ENCODE results near the gene NEURL1. TPM values are rescaled to one million over a fixed set of nuclear protein-coding genes. Genes with fewer than 3 reads are reported as not detected.
A peak's percentile ranks its signal among the peaks of the same experiment; 100 is the strongest.
"Not testable (repeated sequence)": the region's sequence is repeated elsewhere in the genome, so short reads cannot be mapped to it uniquely, and the experiment has no call there.

Gene NEURL1
- total RNA-seq, 4 donors from 2014 or later = 0.39 to 0.60 TPM; not detected in 2

- Histone ChIP-seq H3K27ac (peak overlapping the region in 2 of 4 donors; percentile 58 to 70), H3K9me3 (no peaks in the 10 kb centered on the region), H3K27me3 (no peaks in the 10 kb centered on the region), H3K4me3 (no peak overlapping the region), H3K4me1 (peaks cover 0 to 77% (median 22%) of the 10 kb centered on the region in 4 donors), H3K36me3 (peaks cover 0 to 76% (median 29%) of the 10 kb centered on the region in 3 donors)
- TF ChIP-seq, protein P1, sequence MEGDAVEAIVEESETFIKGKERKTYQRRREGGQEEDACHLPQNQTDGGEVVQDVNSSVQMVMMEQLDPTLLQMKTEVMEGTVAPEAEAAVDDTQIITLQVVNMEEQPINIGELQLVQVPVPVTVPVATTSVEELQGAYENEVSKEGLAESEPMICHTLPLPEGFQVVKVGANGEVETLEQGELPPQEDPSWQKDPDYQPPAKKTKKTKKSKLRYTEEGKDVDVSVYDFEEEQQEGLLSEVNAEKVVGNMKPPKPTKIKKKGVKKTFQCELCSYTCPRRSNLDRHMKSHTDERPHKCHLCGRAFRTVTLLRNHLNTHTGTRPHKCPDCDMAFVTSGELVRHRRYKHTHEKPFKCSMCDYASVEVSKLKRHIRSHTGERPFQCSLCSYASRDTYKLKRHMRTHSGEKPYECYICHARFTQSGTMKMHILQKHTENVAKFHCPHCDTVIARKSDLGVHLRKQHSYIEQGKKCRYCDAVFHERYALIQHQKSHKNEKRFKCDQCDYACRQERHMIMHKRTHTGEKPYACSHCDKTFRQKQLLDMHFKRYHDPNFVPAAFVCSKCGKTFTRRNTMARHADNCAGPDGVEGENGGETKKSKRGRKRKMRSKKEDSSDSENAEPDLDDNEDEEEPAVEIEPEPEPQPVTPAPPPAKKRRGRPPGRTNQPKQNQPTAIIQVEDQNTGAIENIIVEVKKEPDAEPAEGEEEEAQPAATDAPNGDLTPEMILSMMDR (IDR thresholded peaks at IDR 0.05) = no peak
- TF ChIP-seq EP300 (IDR thresholded peaks at IDR 0.05) (peak in 1 of 2 donors; percentile 36), POLR2A (IDR thresholded peaks at IDR 0.05) (no peak)
- DNase-seq (ENCODE audit: low spot score in 2 of 2) = no peak
- 55 to 66% methylated on average over 22 of the region's 22 CpGs for WGBS, 2 donors
These were observed 133.8 kb downstream of the NEURL1 start for GRCh38 chr10:103627111-103627892.

DNA sequence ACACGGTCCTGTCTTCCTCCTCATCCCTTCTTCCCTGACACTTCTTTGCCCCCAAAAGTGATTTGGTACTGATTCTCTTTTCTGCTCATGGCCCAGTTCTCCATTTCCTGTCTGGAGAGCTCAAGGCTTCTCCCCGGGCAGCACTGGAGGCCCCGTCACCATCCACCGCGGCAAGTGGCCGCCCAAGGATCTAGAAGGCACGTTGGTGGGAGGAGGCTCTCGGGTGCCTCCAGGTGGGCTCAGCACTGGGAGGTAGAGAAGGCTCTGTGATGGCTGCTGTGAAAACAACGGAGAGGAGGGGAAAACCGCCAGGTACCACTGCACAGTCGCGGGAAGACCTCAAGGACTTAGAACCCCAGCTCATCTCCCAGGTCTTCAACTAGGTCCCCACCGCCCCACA, 134.4 kb downstream of the NEURL1 start:
- H3K9me3 ChIP-seq = no peaks in the 10 kb centered on the region
- H3K27ac ChIP-seq = peak overlapping the region in 2 of 4 donors; percentile 21 to 46
- H3K27me3 ChIP-seq = no peaks in the 10 kb centered on the region
- 89 to 90% methylated on average over 13 of the region's 13 CpGs for WGBS, 2 donors
- TF ChIP-seq, protein P1 (IDR thresholded peaks at IDR 0.05) = no peak
- TF ChIP-seq POLR2A (IDR thresholded peaks at IDR 0.05) (no peak), EP300 (IDR thresholded peaks at IDR 0.05) (no peak)
- H3K4me3 ChIP-seq = no peak overlapping the region
- peaks cover 0 to 76% (median 29%) of the 10 kb centered on the region in 3 donors for H3K36me3 ChIP-seq
- peaks cover 0 to 76% (median 16%) of the 10 kb centered on the region in 4 donors for H3K4me1 ChIP-seq
- no peak for DNase-seq (ENCODE audit: low spot score in 2 of 2)

DNA sequence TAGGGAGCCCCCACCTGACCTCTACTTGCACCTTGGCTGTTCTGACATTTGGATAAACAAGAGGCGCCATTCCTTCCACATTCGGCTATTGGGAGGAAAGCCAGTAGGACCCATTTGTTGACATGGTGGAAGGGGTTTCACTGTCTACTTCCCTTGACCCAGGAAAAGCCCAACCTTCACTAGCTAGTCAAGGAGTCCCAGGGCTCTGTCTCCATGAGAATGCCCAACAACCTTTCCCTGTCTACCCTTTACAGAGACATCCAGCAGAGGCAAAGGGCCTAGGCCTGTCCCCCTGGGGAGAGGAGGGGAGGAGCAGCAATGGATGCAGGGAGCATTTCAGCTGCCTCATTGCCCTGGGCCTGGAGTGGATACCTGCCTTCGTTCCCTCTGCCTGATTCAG, 136.1 kb downstream of the NEURL1 start:
- TF ChIP-seq EP300 (IDR thresholded peaks at IDR 0.05) (no peak), POLR2A (IDR thresholded peaks at IDR 0.05) (no peak)
- TF ChIP-seq, protein P1 (IDR thresholded peaks at IDR 0.05) = no peak
- 35 to 67% methylated on average over 3 of the region's 3 CpGs for WGBS, 2 donors
- Histone ChIP-seq H3K4me3 (no peak overlapping the region), H3K27ac (peak overlapping the region in 3 of 4 donors; percentile 21 to 64 (median 45)), H3K36me3 (peaks cover 0 to 67% (median 26%) of the 10 kb centered on the region in 3 donors), H3K4me1 (peaks cover 0 to 75% (median 10%) of the 10 kb centered on the region in 4 donors), H3K9me3 (no peaks in the 10 kb centered on the region), H3K27me3 (no peaks in the 10 kb centered on the region)
- DNase-seq (ENCODE audit: low spot score in 2 of 2) = no peak

- Histone ChIP-seq H3K4me3 (no peak overlapping the region), H3K27me3 (no peaks in the 10 kb centered on the region), H3K27ac (peak overlapping the region in 2 of 4 donors; percentile 48 to 64), H3K36me3 (peaks cover 0 to 61% (median 23%) of the 10 kb centered on the region in 3 donors), H3K9me3 (no peaks in the 10 kb centered on the region), H3K4me1 (peaks cover 0 to 75% (median 13%) of the 10 kb centered on the region in 4 donors)
- DNase-seq (ENCODE audit: low spot score in 2 of 2) = no peak
- TF ChIP-seq POLR2A (IDR thresholded peaks at IDR 0.05) = no peak
- TF ChIP-seq EP300 (IDR thresholded peaks at IDR 0.05) = no peak
- WGBS, 2 donors = 33 to 41% methylated on average over 1 of the region's 1 CpG
These were observed 136.7 kb downstream of the NEURL1 start for GRCh38 chr10:103630156-103630555.

DNA sequence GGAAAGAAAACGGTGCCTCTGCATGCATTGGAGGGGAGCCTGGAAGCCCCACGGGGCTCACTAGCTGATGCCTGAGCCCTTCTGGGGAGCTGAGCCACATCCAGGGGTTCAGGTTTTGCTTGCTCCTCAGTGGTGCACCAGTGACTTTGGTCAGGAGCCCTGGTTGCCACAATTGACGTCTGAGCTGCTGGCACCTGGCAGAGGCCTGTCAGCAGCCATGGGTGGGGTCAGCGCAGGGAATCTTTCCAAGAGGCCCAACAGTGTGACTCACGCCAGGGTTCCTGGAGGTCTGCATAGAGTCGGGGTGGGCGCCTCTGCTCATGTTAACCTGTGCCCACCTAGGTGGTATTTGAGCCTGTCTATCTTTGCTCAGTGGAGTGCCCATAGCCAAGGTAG, 138.7 kb downstream of the NEURL1 start:
- H3K27me3 ChIP-seq = no peaks in the 10 kb centered on the region
- no peak overlapping the region for H3K4me3 ChIP-seq
- 63 to 81% methylated on average over 2 to 5 of the region's 7 CpGs for WGBS, 2 donors
- peaks cover 0 to 40% (median 8%) of the 10 kb centered on the region in 3 donors for H3K36me3 ChIP-seq
- peaks cover 0 to 81% (median 30%) of the 10 kb centered on the region in 4 donors for H3K4me1 ChIP-seq
- no peaks in the 10 kb centered on the region for H3K9me3 ChIP-seq
- no peak for DNase-seq (ENCODE audit: low spot score in 2 of 2)
- TF ChIP-seq POLR2A (IDR thresholded peaks at IDR 0.05) = no peak
- TF ChIP-seq EP300 (IDR thresholded peaks at IDR 0.05) = no peak
- TF ChIP-seq, protein P1 (IDR thresholded peaks at IDR 0.05) = no peak
- H3K27ac ChIP-seq = peak overlapping the region in 1 of 4 donors; percentile 42

GRCh38 chr10:103632871-103633270, 139.4 kb downstream of the NEURL1 start:
- 87 to 95% methylated on average over 6 of the region's 6 CpGs for WGBS, 2 donors
- H3K27me3 ChIP-seq; H3K9me3 ChIP-seq; H3K4me3 ChIP-seq; DNase-seq (ENCODE audit: low spot score in 2 of 2): not testable (repeated sequence)
- H3K4me1 ChIP-seq = peaks cover 0 to 81% (median 37%) of the 10 kb centered on the region in 4 donors
- peak overlapping the region in 2 of 4 donors; percentile 25 to 32 for H3K27ac ChIP-seq
- H3K36me3 ChIP-seq = peaks cover 0 to 34% (median 1%) of the 10 kb centered on the region in 3 donors

All from tibial nerve (tissue), 4 donors.